MCF 10A (cell line): ENCODE results near the gene C19orf81. TPM values are rescaled to one million over a fixed set of nuclear protein-coding genes. Genes with fewer than 3 reads are reported as not detected.

Source experiments
- BruUV-seq: library from RNA; stranded (reverse); fragments of 400-500 nt; replicated peaks from 2 replicates; lab custom pipeline; 2021; lab: Mats Ljungman, UMichigan
- CTCF ChIA-PET: fragments of 300-600 bp; sonication (Branson Sonifier 250); formaldehyde crosslinking; extraction: SDS; loops from one replicate; lab custom pipeline; 2021; ENCODE audit warnings: antibody characterized with exemption, inconsistent platforms; lab: Yijun Ruan, JAX
- POLR2A ChIA-PET: fragments of 300-600, 350-650 bp; sonication (Branson Sonifier 250); formaldehyde crosslinking; extraction: SDS; loops from one replicate; lab custom pipeline; 2020; ENCODE audit warnings: antibody characterized with exemption, inconsistent platforms; lab: Yijun Ruan, JAX
- DNase-seq: peaks from one replicate; pipeline ENCODE4 v3.0.0-alpha.2; 2018; ENCODE audit not compliant: unreplicated experiment
- H3K27ac Mint-ChIP-seq: one replicate; pipeline ENCODE4 v1.8.0; 2022; ENCODE audit warnings: mild to moderate bottlenecking, low read depth, mixed read lengths; ENCODE audit not compliant: unreplicated experiment
- H3K27me3 Mint-ChIP-seq: one replicate; pipeline ENCODE4 v1.8.0; 2022; ENCODE audit warnings: mixed read lengths; ENCODE audit not compliant: insufficient read depth, unreplicated experiment
- H3K36me3 Mint-ChIP-seq: one replicate; pipeline ENCODE4 v1.8.0; 2022; ENCODE audit warnings: mild to moderate bottlenecking, moderate library complexity, mixed read lengths; ENCODE audit not compliant: insufficient read depth, unreplicated experiment
- H3K4me1 Mint-ChIP-seq: one replicate; pipeline ENCODE4 v1.8.0; 2022; ENCODE audit warnings: mixed read lengths; ENCODE audit not compliant: insufficient read depth, unreplicated experiment
- H3K4me3 Mint-ChIP-seq: one replicate; pipeline ENCODE4 v1.8.0; 2022; ENCODE audit warnings: mild to moderate bottlenecking, moderate library complexity, mixed read lengths; ENCODE audit not compliant: unreplicated experiment
- H3K9me3 Mint-ChIP-seq: one replicate; pipeline ENCODE4 v1.8.0; 2022; ENCODE audit warnings: mixed read lengths; ENCODE audit not compliant: unreplicated experiment
- CTCF ChIP-seq: fragments of 200-600 bp; IDR thresholded peaks from one replicate; pipeline ENCODE4 v1.8.0; 2022; ENCODE audit warnings: antibody characterized with exemption, mild to moderate bottlenecking; ENCODE audit not compliant: unreplicated experiment
- intact Hi-C: fragments of 100-400 bp; cut with micrococcal nuclease; formaldehyde crosslinking; loops from 2 replicates; pipeline ENCODE4 v1.14.1; 2022
- total RNA-seq: library from RNA; stranded (reverse); gene quantifications from 2 replicates; pipeline ENCODE4 v1.2.3, GENCODE V29; 2022

Gene C19orf81
- total RNA-seq, 1 experiment from 2014 or later = not detected

GRCh38 chr19:50651174-50651573 lies 1.9 kb downstream of the C19orf81 start:
- intact Hi-C loops = no loop called here
- BruUV-seq = no TSS peak
- TF ChIP-seq CTCF = no peak
- Mint-ChIP-seq H3K4me3 (no peak overlapping the region), H3K36me3 (no peaks in the 10 kb centered on the region), H3K9me3 (peaks cover 20% of the 10 kb centered on the region), H3K4me1 (no peaks in the 10 kb centered on the region), H3K27me3 (peaks cover 21% of the 10 kb centered on the region), H3K27ac (no peak overlapping the region)
- DNase-seq = no peak
- ChIA-PET POLR2A (no interaction called here), CTCF (interaction anchor here (0.6 kb wide), 1 partner anchor 952 kb away, joined by 3 read pairs; no protein-coding TSS in a partner anchor)

- CTCF ChIA-PET = no interaction called here
- BruUV-seq = no TSS peak
- H3K4me3 Mint-ChIP-seq = no peak overlapping the region
- H3K27me3 Mint-ChIP-seq = peaks cover 21% of the 10 kb centered on the region
- peaks cover 24% of the 10 kb centered on the region for H3K9me3 Mint-ChIP-seq
- POLR2A ChIA-PET = no interaction called here
- intact Hi-C loops = no loop called here
- H3K27ac Mint-ChIP-seq = no peak overlapping the region
- TF ChIP-seq CTCF = no peak
- DNase-seq = no peak
- no peaks in the 10 kb centered on the region for H3K4me1 Mint-ChIP-seq
- H3K36me3 Mint-ChIP-seq = no peaks in the 10 kb centered on the region
Observed at GRCh38 chr19:50652722-50653121, 3.5 kb downstream of the C19orf81 start.

- H3K9me3 Mint-ChIP-seq = peaks cover 31% of the 10 kb centered on the region
- no peak overlapping the region for H3K27ac Mint-ChIP-seq
- no peak for TF ChIP-seq CTCF
- no peak overlapping the region for H3K4me3 Mint-ChIP-seq
- POLR2A ChIA-PET = no interaction called here
- no TSS peak for BruUV-seq
- H3K4me1 Mint-ChIP-seq = peaks cover 6% of the 10 kb centered on the region
- peaks cover 21% of the 10 kb centered on the region for H3K27me3 Mint-ChIP-seq
- no peak for DNase-seq
- no peaks in the 10 kb centered on the region for H3K36me3 Mint-ChIP-seq
- intact Hi-C loops = no loop called here
- CTCF ChIA-PET = interaction anchor here (0.9 kb wide), 1 partner anchor 117 kb away, joined by 4 read pairs; no protein-coding TSS in a partner anchor
Observed at GRCh38 chr19:50654882-50655281, 5.6 kb downstream of the C19orf81 start.

- no peak for DNase-seq
- POLR2A ChIA-PET = no interaction called here
- peaks cover 43% of the 10 kb centered on the region for H3K9me3 Mint-ChIP-seq
- intact Hi-C loops = no loop called here
- peaks cover 6% of the 10 kb centered on the region for H3K4me1 Mint-ChIP-seq
- BruUV-seq = no TSS peak
- no peak overlapping the region for H3K27ac Mint-ChIP-seq
- no peak for TF ChIP-seq CTCF
- CTCF ChIA-PET = interaction anchor here (0.6 kb wide), 1 partner anchor 101 kb away, joined by 3 read pairs; no protein-coding TSS in a partner anchor
- peaks cover 21% of the 10 kb centered on the region for H3K27me3 Mint-ChIP-seq
- peak overlapping the region; percentile 64 for H3K4me3 Mint-ChIP-seq
- peaks cover 6% of the 10 kb centered on the region for H3K36me3 Mint-ChIP-seq
Observed at GRCh38 chr19:50657222-50657669, 8.0 kb downstream of the C19orf81 start.
